Neural progenitor cell (in vitro differentiated cells): Measurements from ENCODE around the gene PARP6.

ENCODE experiments used
- CTCF ChIP-seq: fragments of 200-600 bp; sonication (generic); IDR thresholded peaks from 2 replicates; pipeline ENCODE4 v1.5.1; 2017; ENCODE audit warnings: antibody characterized with exemption, mild to moderate bottlenecking
- EZH2 ChIP-seq: fragments of 200-600 bp; sonication (generic); IDR thresholded peaks from 2 replicates; pipeline ENCODE4 v1.6.1; 2017; ENCODE audit warnings: antibody characterized with exemption, mild to moderate bottlenecking, moderate library complexity
- EZH2phosphoT487 ChIP-seq: fragments of 200-600 bp; sonication (generic); IDR thresholded peaks from 2 replicates; pipeline ENCODE4 v1.6.1; 2017; ENCODE audit warnings: antibody characterized with exemption

GRCh38 chr15:72319360-72319984, 47.1 kb upstream of the PARP6 start:
- no peak for TF ChIP-seq CTCF
- TF ChIP-seq EZH2, result no peak
- no peak for TF ChIP-seq EZH2phosphoT487
